A673 (cell line): Measurements from ENCODE around the gene OTC. TPM values are rescaled to one million over a fixed set of nuclear protein-coding genes. Genes with fewer than 3 reads are reported as not detected.

Source experiments
- BruUV-seq: library from RNA; stranded (reverse); fragments of 400-500 nt; replicated peaks from 2 replicates; lab custom pipeline; 2021; lab: Mats Ljungman, UMichigan
- CTCF ChIA-PET: fragments of 300-600 bp; sonication (Branson Sonifier 250); formaldehyde crosslinking; loops from one replicate; lab custom pipeline; 2022; ENCODE audit warnings: antibody characterized with exemption; lab: Charles Lee
- POLR2A ChIA-PET: fragments of 300-600 bp; sonication (Branson Sonifier 250); formaldehyde crosslinking; loops from one replicate; lab custom pipeline; 2022; ENCODE audit warnings: antibody characterized with exemption; ENCODE audit not compliant: low non-redundant PET; lab: Charles Lee
- DNase-seq: peaks from one replicate; pipeline ENCODE4 v3.0.0-alpha.2; 2015; ENCODE audit warnings: low spot score
- H3K27ac ChIP-seq: fragments of 200-600 bp; sonication (generic); 2 replicates; pipeline ENCODE4 v1.5.1; 2016; ENCODE audit warnings: mixed run types, low read depth, mild to moderate bottlenecking, mixed read lengths, antibody characterized with exemption, low read length; ENCODE audit not compliant: poor library complexity, severe bottlenecking
- H3K27me3 ChIP-seq: fragments of 200-600 bp; sonication (generic); replicated peaks from 2 replicates; pipeline ENCODE4 v1.6.1; 2017; ENCODE audit warnings: mixed run types, low read depth, mild to moderate bottlenecking, mixed read lengths, antibody characterized with exemption, low read length; ENCODE audit not compliant: insufficient read depth, poor library complexity
- H3K36me3 ChIP-seq: fragments of 200-600 bp; sonication (generic); 2 replicates; pipeline ENCODE4 v1.6.1; 2016; ENCODE audit warnings: mixed run types, mild to moderate bottlenecking, mixed read lengths, antibody characterized with exemption, low read length; ENCODE audit not compliant: insufficient read depth, poor library complexity, severe bottlenecking
- H3K4me1 ChIP-seq: fragments of 200-600 bp; sonication (generic); 2 replicates; pipeline ENCODE4 v1.6.1; 2017; ENCODE audit warnings: mixed run types, mild to moderate bottlenecking, mixed read lengths, antibody characterized with exemption, low read length; ENCODE audit not compliant: insufficient read depth, poor library complexity, severe bottlenecking
- H3K4me3 ChIP-seq: fragments of 200-600 bp; sonication (generic); 2 replicates; pipeline ENCODE4 v1.5.1; 2016; ENCODE audit warnings: low read depth, mixed run types, mild to moderate bottlenecking, mixed read lengths, low read length; ENCODE audit not compliant: poor library complexity, severe bottlenecking
- H3K9me3 ChIP-seq: fragments of 200-600 bp; sonication (generic); 2 replicates; pipeline ENCODE4 v1.6.1; 2016; ENCODE audit warnings: mixed run types, low read depth, mild to moderate bottlenecking, mixed read lengths, antibody characterized with exemption, low read length; ENCODE audit not compliant: poor library complexity, severe bottlenecking
- CTCF ChIP-seq: fragments of 300-800, 200-600 bp; sonication (generic); conservative IDR thresholded peaks from 2 replicates; pipeline ENCODE4 v1.5.1; 2017; ENCODE audit warnings: low read depth, mild to moderate bottlenecking, antibody characterized with exemption, low read length, moderate library complexity, mixed read lengths
- EZH2 ChIP-seq: fragments of 200-600 bp; sonication (generic); IDR thresholded peaks from 2 replicates; pipeline ENCODE4 v1.6.1; 2017; ENCODE audit warnings: borderline replicate concordance, low read depth, mild to moderate bottlenecking, mixed read lengths, antibody characterized with exemption, low read length; ENCODE audit not compliant: poor library complexity, severe bottlenecking
- intact Hi-C: fragments of 100-400 bp; cut with micrococcal nuclease; formaldehyde crosslinking; loops from one replicate; pipeline ENCODE4 v1.10.0; 2022; ENCODE audit not compliant: unreplicated experiment
- total RNA-seq: library from RNA; stranded (reverse); gene quantifications from 2 replicates; pipeline ENCODE4 v1.2.3, GENCODE V29; 2021

OTC gene
- total RNA-seq, 1 experiment from 2014 or later, result not detected

- intact Hi-C loops, result no loop called here
- peak; percentile 7 for DNase-seq
- Histone ChIP-seq H3K36me3 (no peaks in the 10 kb centered on the region), H3K4me1 (no peaks in the 10 kb centered on the region), H3K27me3 (peaks cover 4% of the 10 kb centered on the region), H3K9me3 (no peaks in the 10 kb centered on the region), H3K4me3 (no peak overlapping the region), H3K27ac (no peak overlapping the region)
- POLR2A ChIA-PET, result interaction anchor here (0.7 kb wide), 1 partner anchor 441 kb away, joined by 3 read pairs; no protein-coding TSS in a partner anchor
- CTCF ChIA-PET, result no interaction called here
- no TSS peak for BruUV-seq
- TF ChIP-seq CTCF (no peak), EZH2 (no peak)
Observed at GRCh38 chrX:38402118-38402517, 49.7 kb downstream of the OTC start.

GRCh38 chrX:38403834-38404233, 51.4 kb downstream of the OTC start:
- Histone ChIP-seq H3K27me3 (peaks cover 4% of the 10 kb centered on the region), H3K36me3 (no peaks in the 10 kb centered on the region), H3K4me1 (no peaks in the 10 kb centered on the region), H3K27ac (no peak overlapping the region), H3K4me3 (no peak overlapping the region), H3K9me3 (no peaks in the 10 kb centered on the region)
- ChIA-PET CTCF (no interaction called here), POLR2A (no interaction called here)
- BruUV-seq, result no TSS peak
- intact Hi-C loops, result no loop called here
- DNase-seq, result no peak
- TF ChIP-seq CTCF (no peak), EZH2 (no peak)

- POLR2A ChIA-PET, result no interaction called here
- CTCF ChIA-PET, result no interaction called here
- no peaks in the 10 kb centered on the region for H3K4me1 ChIP-seq
- no peaks in the 10 kb centered on the region for H3K36me3 ChIP-seq
- H3K27me3 ChIP-seq, result peaks cover 4% of the 10 kb centered on the region
- BruUV-seq, result no TSS peak
- H3K9me3 ChIP-seq, result no peaks in the 10 kb centered on the region
- no peak overlapping the region for H3K4me3 ChIP-seq
- H3K27ac ChIP-seq, result no peak overlapping the region
- intact Hi-C loops, result no loop called here
- TF ChIP-seq EZH2 (no peak), CTCF (no peak)
- no peak for DNase-seq
Observed at GRCh38 chrX:38407126-38407525, 54.7 kb downstream of the OTC start.
